Measurements from ENCODE around the gene SLC5A6. TPM values are rescaled to one million over a fixed set of nuclear protein-coding genes. Genes with fewer than 3 reads are reported as not detected.
A peak's percentile ranks its signal among the peaks of the same experiment; 100 is the strongest.

The SLC5A6 gene
- total RNA-seq, 1 experiment from 2014 or later = 122 TPM

DNA sequence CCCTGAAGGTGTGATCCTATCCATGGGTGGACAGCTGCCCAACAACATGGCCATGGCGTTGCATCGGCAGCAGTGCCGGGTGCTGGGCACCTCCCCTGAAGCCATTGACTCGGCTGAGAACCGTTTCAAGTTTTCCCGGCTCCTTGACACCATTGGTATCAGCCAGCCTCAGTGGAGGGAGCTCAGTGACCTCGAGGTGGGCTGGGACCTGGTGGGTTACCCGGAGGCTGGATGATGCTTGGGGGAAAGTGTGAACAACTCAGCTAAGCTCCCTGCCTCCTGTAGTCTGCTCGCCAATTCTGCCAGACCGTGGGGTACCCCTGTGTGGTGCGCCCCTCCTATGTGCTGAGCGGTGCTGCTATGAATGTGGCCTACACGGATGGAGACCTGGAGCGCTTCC is 21.3 kb upstream of the SLC5A6 start:
- Histone ChIP-seq H3K4ac (ENCODE audit: low read depth, low read length) (no peak overlapping the region), H3K23ac (ENCODE audit: insufficient read length, low read depth, low read length) (no peak overlapping the region), H4K5ac (ENCODE audit: insufficient read length, low read depth, low read length) (no peak overlapping the region), H3K79me1 (ENCODE audit: insufficient read depth, low read depth, low read length, poor library complexity, severe bottlenecking) (no peaks in the 10 kb centered on the region), H2AK5ac (ENCODE audit: insufficient read length, low read length) (no peak overlapping the region), H4K91ac (ENCODE audit: insufficient read length, low read depth, low read length) (no peak overlapping the region), H2BK12ac (ENCODE audit: insufficient read length, low read depth, low read length) (no peak overlapping the region), H2AFZ (ENCODE audit: low read length) (no peak overlapping the region), H4K8ac (replicated peaks; ENCODE audit: insufficient read length, low read depth, low read length) (no peak overlapping the region), H3K14ac (ENCODE audit: insufficient read depth, low read length) (no peak overlapping the region), H3K18ac (ENCODE audit: insufficient read length, low read depth, low read length) (no peak overlapping the region), H2BK15ac (ENCODE audit: low read depth, low read length) (no peak overlapping the region), H2BK5ac (ENCODE audit: insufficient read length, low read length) (no peak overlapping the region), H3K79me2 (ENCODE audit: insufficient read depth, low read length) (no peaks in the 10 kb centered on the region), H3K56ac (ENCODE audit: insufficient read length, low read depth, low read length) (no peak overlapping the region), H3K9ac (ENCODE audit: extremely low read depth, insufficient read length, low read length) (no peak overlapping the region), H2BK120ac (ENCODE audit: low read depth, low read length, poor library complexity, severe bottlenecking) (no peak overlapping the region), H2BK20ac (ENCODE audit: low read depth, low read length, poor library complexity, severe bottlenecking) (no peak overlapping the region), H3T11ph (ENCODE audit: low read length) (no peak overlapping the region), H3K4me2 (ENCODE audit: insufficient read depth, insufficient read length, low read length) (no peak overlapping the region), H3K27ac (ENCODE audit: insufficient read length, low read depth, low read length) (no peak overlapping the region), H3K23me2 (ENCODE audit: insufficient read length, low read depth, low read length, poor library complexity, severe bottlenecking) (no peaks in the 10 kb centered on the region), H3K4me1 (ENCODE audit: insufficient read depth, low read length) (no peaks in the 10 kb centered on the region), H4K20me1 (ENCODE audit: control insufficient read depth, insufficient read depth, insufficient read length) (peaks cover 2% of the 10 kb centered on the region), H3K9me3 (ENCODE audit: control insufficient read depth, low read depth, low read length) (no peaks in the 10 kb centered on the region), H3K27me3 (ENCODE audit: insufficient read depth, low read length) (no peaks in the 10 kb centered on the region)
- no peak overlapping the region for H3K27ac Mint-ChIP-seq
- no peaks in the 10 kb centered on the region for H3K9me3 Mint-ChIP-seq
- peak overlapping the region in 1 of 2 experiments; percentile 23; a peak in 1 of 5 replicates for H3K4me3 Mint-ChIP-seq
- TF ChIP-seq, protein P1, sequence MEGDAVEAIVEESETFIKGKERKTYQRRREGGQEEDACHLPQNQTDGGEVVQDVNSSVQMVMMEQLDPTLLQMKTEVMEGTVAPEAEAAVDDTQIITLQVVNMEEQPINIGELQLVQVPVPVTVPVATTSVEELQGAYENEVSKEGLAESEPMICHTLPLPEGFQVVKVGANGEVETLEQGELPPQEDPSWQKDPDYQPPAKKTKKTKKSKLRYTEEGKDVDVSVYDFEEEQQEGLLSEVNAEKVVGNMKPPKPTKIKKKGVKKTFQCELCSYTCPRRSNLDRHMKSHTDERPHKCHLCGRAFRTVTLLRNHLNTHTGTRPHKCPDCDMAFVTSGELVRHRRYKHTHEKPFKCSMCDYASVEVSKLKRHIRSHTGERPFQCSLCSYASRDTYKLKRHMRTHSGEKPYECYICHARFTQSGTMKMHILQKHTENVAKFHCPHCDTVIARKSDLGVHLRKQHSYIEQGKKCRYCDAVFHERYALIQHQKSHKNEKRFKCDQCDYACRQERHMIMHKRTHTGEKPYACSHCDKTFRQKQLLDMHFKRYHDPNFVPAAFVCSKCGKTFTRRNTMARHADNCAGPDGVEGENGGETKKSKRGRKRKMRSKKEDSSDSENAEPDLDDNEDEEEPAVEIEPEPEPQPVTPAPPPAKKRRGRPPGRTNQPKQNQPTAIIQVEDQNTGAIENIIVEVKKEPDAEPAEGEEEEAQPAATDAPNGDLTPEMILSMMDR (conservative IDR thresholded peaks at IDR 0.05) = no peak
- no peaks in the 10 kb centered on the region for H3K27me3 Mint-ChIP-seq (ENCODE audit: low read depth)
- no peaks in the 10 kb centered on the region for H3K4me1 Mint-ChIP-seq
- H3K36me3 Mint-ChIP-seq (ENCODE audit: insufficient read depth in 1 of 3, low read depth in 3 of 3) = peaks cover 67 to 95% (median 89%) of the 10 kb centered on the region in 3 experiments
- no peak for DNase-seq
- WGBS (ENCODE audit: extremely low coverage, insufficient read length, low lambda C conversion rate) = no CpG with 5 or more reads among the region's 14 CpGs
